MM.1S (cell line): Measurements from ENCODE around the gene BTBD1.

Source experiments
- CTCF ChIP-seq: fragments of 300-600 bp; sonication (generic); IDR thresholded peaks from 2 replicates; pipeline ENCODE4 v1.5.1; 2016; ENCODE audit warnings: antibody characterized with exemption, low read length, mixed read lengths
- EZH2 ChIP-seq: fragments of 300-600 bp; sonication (generic); optimal IDR thresholded peaks from 2 replicates; pipeline ENCODE3; 2017; ENCODE audit warnings: low read depth, mild to moderate bottlenecking, antibody characterized with exemption, low read length, mixed read lengths
- EZH2phosphoT487 ChIP-seq: fragments of 300-600 bp; sonication (generic); IDR thresholded peaks from 2 replicates; pipeline ENCODE4 v1.6.1; 2018; ENCODE audit warnings: antibody characterized with exemption, low read length

DNA sequence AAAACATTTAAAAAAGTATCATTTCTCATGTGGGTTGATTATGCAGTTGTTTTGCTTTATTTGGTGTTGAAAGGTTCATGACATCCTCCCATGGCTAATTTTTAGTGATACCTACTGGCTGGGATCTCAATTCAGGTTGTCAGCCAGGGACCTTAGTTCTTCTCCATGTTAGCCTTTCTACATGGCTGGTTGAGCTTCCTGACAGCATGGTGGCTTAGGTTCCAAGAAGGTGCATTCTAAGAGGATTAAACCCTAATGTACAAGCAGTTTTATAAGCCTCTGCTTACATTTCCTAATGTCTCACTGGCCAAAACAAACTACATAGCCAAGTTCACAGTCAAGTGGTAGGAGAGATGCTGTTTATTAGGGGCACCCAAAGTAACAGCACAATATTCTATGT is 31.0 kb upstream of the BTBD1 start:
- TF ChIP-seq CTCF (no peak), EZH2phosphoT487 (no peak), EZH2 (no peak)
